K562 (cell line): ENCODE data around the gene DYNLT4. TPM values are rescaled to one million over a fixed set of nuclear protein-coding genes. Genes with fewer than 3 reads are reported as not detected.

Experiments
- ATAC-seq: fragments of 200-7000 bp; cut with Tn5 transposase; 3 replicates; pipeline ENCODE4 v1.9.1; 2020; ENCODE audit warnings: moderate library complexity
- BruUV-seq: library from RNA; stranded (reverse); fragments of 400-500 nt; replicated peaks from 2 replicates; lab custom pipeline; 2021; lab: Mats Ljungman, UMichigan
- CTCF ChIA-PET: fragments of 300-600 bp; formaldehyde crosslinking; extraction: SDS; loops from one replicate; lab custom pipeline; 2021; ENCODE audit warnings: low intra/inter-chr PET ratio; lab: Yijun Ruan, JAX
- POLR2A ChIA-PET: fragments of 300-600, 350-650 bp; sonication (Branson Sonifier 250); formaldehyde crosslinking; extraction: SDS; loops from one replicate; lab custom pipeline; 2021; ENCODE audit warnings: antibody characterized with exemption, inconsistent platforms; lab: Yijun Ruan, JAX
- DNase-seq, 4 experiments: peaks; one replicate each; pipeline versions ENCODE4 v3.0.0 to v3.0.0-alpha.2; 2011 to 2018; ENCODE audit warnings: low spot score in 3 of 4, mixed read lengths in 3 of 4; ENCODE audit errors: extremely low read depth in 1 of 4
- FAIRE-seq: peaks from 2 replicates; lab custom pipeline; 2011; peaks lifted over from hg19 to GRCh38; lab: Jason Lieb, UNC
- H2AFZ ChIP-seq: 2 replicates; pipeline ENCODE4 v1.6.0; 2011; ENCODE audit warnings: low read depth, low read length, control low read depth, inconsistent platforms
- H3K27ac ChIP-seq: fragments of 200-600 bp; 3 replicates; pipeline ENCODE4 v1.8.0; 2011; ENCODE audit warnings: low read depth, mild to moderate bottlenecking, control low read depth, inconsistent platforms, low read length, moderate library complexity, mixed read lengths; ENCODE audit errors: extremely low read depth
- H3K27me3 ChIP-seq, 2 experiments: fragments of 300-600 bp in 1 of 2; 2 replicates in 1 of 2; 3 replicates in 1 of 2; pipeline versions ENCODE4 v1.6.0 to v1.8.0; 2011; ENCODE audit warnings: inconsistent platforms in 2 of 2, low read length in 2 of 2, mild to moderate bottlenecking in 1 of 2, mixed read lengths in 1 of 2, moderate library complexity in 1 of 2; ENCODE audit not compliant: control insufficient read depth in 2 of 2, insufficient read depth in 2 of 2
- H3K36me3 ChIP-seq: fragments of 300-600 bp; 3 replicates; pipeline ENCODE4 v1.8.0; 2011; ENCODE audit warnings: mild to moderate bottlenecking, low read length, inconsistent platforms; ENCODE audit not compliant: control insufficient read depth, insufficient read depth
- H3K4me1 ChIP-seq, 2 experiments: fragments of 200-600 bp in 1 of 2; replicated peaks in 1 of 2; 2 replicates in 1 of 2; 3 replicates in 1 of 2; pipeline versions ENCODE4 v1.5.1 to v1.8.0; 2011; ENCODE audit warnings: inconsistent platforms in 2 of 2, low read length in 2 of 2, mild to moderate bottlenecking in 1 of 2, mixed read lengths in 1 of 2, moderate library complexity in 1 of 2; ENCODE audit not compliant: control insufficient read depth in 2 of 2, insufficient read depth in 2 of 2
- H3K4me2 ChIP-seq: 2 replicates; pipeline ENCODE4 v1.6.1; 2011; ENCODE audit warnings: low read length, control low read depth, inconsistent platforms, mixed read lengths; ENCODE audit not compliant: insufficient read depth
- H3K4me3 ChIP-seq: fragments of 200-600 bp; sonication (generic), shearing (Covaris generic); 2 replicates; pipeline ENCODE4 v1.5.1; 2016; ENCODE audit warnings: control low read depth, inconsistent platforms
- H3K79me2 ChIP-seq: fragments of 200-600 bp; 3 replicates; pipeline ENCODE4 v1.8.0; 2011; ENCODE audit warnings: low read length, inconsistent platforms; ENCODE audit not compliant: control insufficient read depth, insufficient read depth
- H3K9ac ChIP-seq, 2 experiments: 2 replicates each; pipeline versions ENCODE4 v1.6.0 to v1.6.1; 2011; ENCODE audit warnings: low read depth in 2 of 2, low read length in 2 of 2, control low read depth in 1 of 2, inconsistent platforms in 1 of 2, mild to moderate bottlenecking in 1 of 2, mixed read lengths in 1 of 2; ENCODE audit not compliant: insufficient read depth in 1 of 2
- H3K9me1 ChIP-seq: one replicate; pipeline ENCODE4 v1.6.0; 2011; ENCODE audit warnings: inconsistent platforms, mild to moderate bottlenecking, low read length, moderate library complexity; ENCODE audit not compliant: control insufficient read depth, insufficient read depth
- H3K9me3 ChIP-seq: replicated peaks from 2 replicates; pipeline ENCODE4 v1.5.1; 2011; ENCODE audit warnings: low read depth, low read length, inconsistent platforms; ENCODE audit not compliant: control insufficient read depth, insufficient read depth
- H4K20me1 ChIP-seq: replicated peaks from 2 replicates; pipeline ENCODE4 v1.6.1; 2011; ENCODE audit warnings: low read length, inconsistent platforms, mixed read lengths; ENCODE audit not compliant: control insufficient read depth, insufficient read depth
- NFE2 ChIP-seq: IDR thresholded peaks from 2 replicates; pipeline ENCODE4 v1.6.1; 2014; ENCODE audit warnings: antibody characterized with exemption, low read depth
- POU5F1 ChIP-seq: fragments of 150-350 bp; IDR thresholded peaks from 2 replicates; pipeline ENCODE4 v1.6.1; 2014; ENCODE audit warnings: borderline replicate concordance, low read length, low read depth, mild to moderate bottlenecking; ENCODE audit not compliant: partially characterized antibody
- YY1 ChIP-seq, 3 experiments: IDR thresholded peaks; 2 replicates each; pipeline ENCODE4 v1.6.1; 2011; ENCODE audit warnings: low read length in 2 of 3, mild to moderate bottlenecking in 2 of 3, moderate library complexity in 2 of 3, borderline replicate concordance in 1 of 3, control low read depth in 1 of 3, low read depth in 1 of 3; ENCODE audit not compliant: insufficient read depth in 3 of 3, insufficient replicate concordance in 2 of 3, control insufficient read depth in 1 of 3, insufficient read length in 1 of 3; ENCODE audit errors: extremely low read depth in 1 of 3
- ZNF384 ChIP-seq: IDR thresholded peaks from 2 replicates; pipeline ENCODE4 v1.6.1; 2012; ENCODE audit warnings: low read depth, low read length, improper control_type of control experiment
- WGBS: fragments of 100-300 bp; shearing (Covaris generic); methylation state at CpG from one replicate; pipeline ENCODE4 v1.1.6; 2016; ENCODE audit warnings: low coverage, mixed read lengths; ENCODE audit not compliant: insufficient coverage; ENCODE audit errors: missing lambda C conversion rate; 5-methylcytosine and 5-hydroxymethylcytosine counted together
- in situ Hi-C: fragments of 300-500 bp; cut with MboI; formaldehyde crosslinking; loops from 4 replicates; pipeline ENCODE4 v1.15.0; 2018; ENCODE audit warnings: inconsistent platforms, mixed read lengths
- intact Hi-C: fragments of 100-400 bp; cut with micrococcal nuclease; formaldehyde crosslinking; loops from 2 replicates; pipeline ENCODE4 v1.14.2; 2022
- polyA plus RNA-seq, 8 experiments: library from polyadenylated mRNA; depleted of rRNA in 4 of 8; stranded (reverse) in 5 of 8; unstranded in 3 of 8; fragments of >200 nt; fragmentation: Nextera tagmentation in 2 of 8; fragmentation: Illumina TruSeq in 1 of 8; extraction: Ambion mirVana in 2 of 8; extraction: Trizol in 1 of 8; gene quantifications; 2 replicates each; pipeline versions ENCODE4 v1.2.1 to v1.2.3, GENCODE V29; 2011 to 2014; ENCODE audit warnings: inconsistent platforms in 1 of 8, missing spikeins in 1 of 8
- total RNA-seq, 7 experiments: library from RNA; depleted of rRNA in 6 of 7; stranded (reverse); fragments of >200 nt in 6 of 7; fragmentation: Illumina TruSeq in 2 of 7; extraction: Trizol in 2 of 7; gene quantifications; 2 replicates each; pipeline versions ENCODE4 v1.2.1 to v1.2.3, GENCODE V29; 2011 to 2021; ENCODE audit warnings: low replicate concordance in 1 of 7
- TF ChIP-seq, protein P1 (sequence below): sonication (generic); formaldehyde crosslinking; IDR thresholded peaks from 2 replicates; pipeline ENCODE4 v1.9.0; 2022; ENCODE audit warnings: mild to moderate bottlenecking, missing genetic modification reagents
- TF ChIP-seq, protein P2 (sequence below): IDR thresholded peaks from 3 replicates; pipeline ENCODE4 v1.6.1; 2011; ENCODE audit warnings: borderline replicate concordance, mild to moderate bottlenecking, moderate library complexity; ENCODE audit not compliant: insufficient read length; ENCODE audit errors: extremely low read depth

DYNLT4 gene
- total and polyA plus RNA-seq, 9 of the 15 experiments (the other 6 are each of a cell fraction or from before 2014, with no cell fraction given): 0.29 to 0.73 TPM; not detected in 7

DNA sequence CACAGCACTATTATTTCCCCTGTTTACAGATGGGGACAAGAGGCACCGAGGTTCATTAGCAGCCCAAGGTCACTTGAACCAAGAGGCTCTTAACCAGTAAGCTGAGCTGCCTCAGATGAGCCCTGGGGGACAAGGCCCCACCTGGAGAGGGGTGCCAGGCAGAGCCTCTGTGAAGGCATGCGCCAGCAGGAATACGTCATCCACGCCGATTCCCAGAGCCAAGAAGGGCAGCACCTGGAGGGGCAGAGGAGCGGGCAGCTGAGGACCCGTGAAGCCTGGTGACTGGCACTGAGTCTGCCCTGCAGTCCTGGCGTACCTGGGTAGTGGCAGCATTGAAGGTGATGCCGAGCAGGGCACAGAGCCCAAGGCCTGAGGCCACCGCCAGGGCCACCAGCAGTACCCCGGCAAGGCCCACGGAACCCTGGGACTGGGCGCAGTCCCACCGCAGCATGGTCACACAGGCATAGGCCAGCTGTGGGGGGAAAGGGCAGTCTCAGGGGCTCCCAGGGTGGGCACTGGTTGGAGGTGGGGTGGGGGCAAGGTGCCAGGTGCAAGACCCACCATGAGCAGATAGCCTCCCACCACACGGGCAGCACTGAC is 21.8 kb upstream of the DYNLT4 start:
- peaks cover 37 to 68% of the 10 kb centered on the region in 2 experiments for H3K4me1 ChIP-seq
- H3K27me3 ChIP-seq: no peaks in the 10 kb centered on the region
- H3K9ac ChIP-seq: peak overlapping the region in 1 of 2 experiments; percentile 78; a peak in 2 of 4 replicates
- no peak for DNase-seq
- CTCF ChIA-PET: no interaction called here
- H3K27ac ChIP-seq: no peak overlapping the region
- no peaks in the 10 kb centered on the region for H3K79me2 ChIP-seq
- no peak for FAIRE-seq
- no TSS peak for BruUV-seq
- H3K9me1 ChIP-seq: no peaks in the 10 kb centered on the region
- H3K9me3 ChIP-seq: no peaks in the 10 kb centered on the region
- intact Hi-C loops (no loop called here), in situ Hi-C loops (no loop called here)
- TF ChIP-seq, protein P1, sequence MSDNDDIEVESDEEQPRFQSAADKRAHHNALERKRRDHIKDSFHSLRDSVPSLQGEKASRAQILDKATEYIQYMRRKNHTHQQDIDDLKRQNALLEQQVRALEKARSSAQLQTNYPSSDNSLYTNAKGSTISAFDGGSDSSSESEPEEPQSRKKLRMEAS: 0 out of 2 replicates have a peak, but pooled peaks have one; percentile 32
- TF ChIP-seq ZNF384: no peak
- no peak overlapping the region for H3K4me2 ChIP-seq
- no peak overlapping the region for H3K4me3 ChIP-seq
- POLR2A ChIA-PET: interaction anchor here (1.1 to 11.1 kb wide), 4 partner anchors 9 to 475 kb away, joined by 6 to 217 read pairs (median 8); partner anchors contain the start of genes HECTD3 and UROD
- no peak overlapping the region for H2AFZ ChIP-seq
- WGBS: 81% methylated on average over 15 of the region's 15 CpGs
- no peak for ATAC-seq
- H3K36me3 ChIP-seq: no peaks in the 10 kb centered on the region
- H4K20me1 ChIP-seq: no peaks in the 10 kb centered on the region

DNA sequence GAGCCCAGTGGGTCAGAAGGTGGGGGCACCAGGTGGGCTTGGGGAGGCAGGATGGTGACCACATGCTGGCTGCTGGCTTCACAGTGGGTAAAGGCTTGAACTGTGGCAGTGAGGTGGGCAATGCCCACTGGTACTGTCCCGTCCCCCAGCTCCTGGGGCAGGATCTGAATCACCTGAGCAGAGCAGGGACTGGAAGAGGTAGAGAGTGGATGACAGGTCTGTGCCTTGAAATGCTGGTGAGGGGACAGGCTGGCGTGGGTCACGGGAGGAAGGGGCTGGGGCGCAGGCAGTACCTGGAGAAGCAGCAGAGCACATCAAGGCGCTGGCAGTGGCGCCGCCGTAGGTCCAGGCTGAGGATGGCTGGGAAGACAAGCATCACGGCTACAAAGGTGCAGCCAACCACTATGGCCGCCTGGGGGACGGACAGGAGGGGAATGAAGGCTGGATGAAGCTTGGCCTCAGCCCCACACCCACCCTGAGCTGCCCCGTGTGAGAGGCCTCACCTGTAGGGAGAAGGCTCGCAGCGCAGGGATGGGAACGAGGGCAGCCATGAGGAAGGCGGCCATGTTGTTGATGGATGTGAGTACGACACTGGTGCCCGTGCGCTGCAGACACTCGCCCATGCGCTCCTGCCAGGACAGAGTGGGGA is 21.0 kb upstream of the DYNLT4 start:
- peak overlapping the region in 1 of 2 experiments; percentile 47; a peak in 1 of 4 replicates for H3K9ac ChIP-seq
- TF ChIP-seq POU5F1 (no peak), NFE2 (no peak), YY1 (IDR thresholded peaks at IDR 0.05; ENCODE audit: borderline replicate concordance in 1 of 3, control insufficient read depth in 1 of 3, extremely low read depth in 1 of 3, insufficient read depth in 3 of 3, insufficient read length in 1 of 3, insufficient replicate concordance in 2 of 3, low read depth in 1 of 3, low read length in 2 of 3) (peak in 1 of 3 experiments; percentile 14)
- TF ChIP-seq, protein P1: no peak
- TF ChIP-seq, protein P2, sequence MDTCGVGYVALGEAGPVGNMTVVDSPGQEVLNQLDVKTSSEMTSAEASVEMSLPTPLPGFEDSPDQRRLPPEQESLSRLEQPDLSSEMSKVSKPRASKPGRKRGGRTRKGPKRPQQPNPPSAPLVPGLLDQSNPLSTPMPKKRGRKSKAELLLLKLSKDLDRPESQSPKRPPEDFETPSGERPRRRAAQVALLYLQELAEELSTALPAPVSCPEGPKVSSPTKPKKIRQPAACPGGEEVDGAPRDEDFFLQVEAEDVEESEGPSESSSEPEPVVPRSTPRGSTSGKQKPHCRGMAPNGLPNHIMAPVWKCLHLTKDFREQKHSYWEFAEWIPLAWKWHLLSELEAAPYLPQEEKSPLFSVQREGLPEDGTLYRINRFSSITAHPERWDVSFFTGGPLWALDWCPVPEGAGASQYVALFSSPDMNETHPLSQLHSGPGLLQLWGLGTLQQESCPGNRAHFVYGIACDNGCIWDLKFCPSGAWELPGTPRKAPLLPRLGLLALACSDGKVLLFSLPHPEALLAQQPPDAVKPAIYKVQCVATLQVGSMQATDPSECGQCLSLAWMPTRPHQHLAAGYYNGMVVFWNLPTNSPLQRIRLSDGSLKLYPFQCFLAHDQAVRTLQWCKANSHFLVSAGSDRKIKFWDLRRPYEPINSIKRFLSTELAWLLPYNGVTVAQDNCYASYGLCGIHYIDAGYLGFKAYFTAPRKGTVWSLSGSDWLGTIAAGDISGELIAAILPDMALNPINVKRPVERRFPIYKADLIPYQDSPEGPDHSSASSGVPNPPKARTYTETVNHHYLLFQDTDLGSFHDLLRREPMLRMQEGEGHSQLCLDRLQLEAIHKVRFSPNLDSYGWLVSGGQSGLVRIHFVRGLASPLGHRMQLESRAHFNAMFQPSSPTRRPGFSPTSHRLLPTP: no peak
- TF ChIP-seq, all 486 proteins: peak for 1
- Histone ChIP-seq H3K4me2 (no peak overlapping the region), H3K79me2 (no peaks in the 10 kb centered on the region), H3K9me3 (no peaks in the 10 kb centered on the region), H2AFZ (no peak overlapping the region), H3K27ac (no peak overlapping the region), H3K4me1 (peaks cover 35 to 65% of the 10 kb centered on the region in 2 experiments), H4K20me1 (no peaks in the 10 kb centered on the region), H3K27me3 (no peaks in the 10 kb centered on the region), H3K36me3 (no peaks in the 10 kb centered on the region), H3K9me1 (no peaks in the 10 kb centered on the region), H3K4me3 (no peak overlapping the region)
- no TSS peak for BruUV-seq
- in situ Hi-C loops: no loop called here
- WGBS: 82% methylated on average over 21 of the region's 21 CpGs
- intact Hi-C loops: no loop called here
- DNase-seq: no peak
- ChIA-PET CTCF (no interaction called here), POLR2A (interaction anchor here (1.4 to 11.1 kb wide), 5 partner anchors 8 to 475 kb away, joined by 3 to 217 read pairs (median 9); partner anchors contain the start of gene PTCH2)
- ATAC-seq: no peak
- FAIRE-seq: no peak
